Measurements from ENCODE around the gene AFDN.

GRCh38 chr6:167941822-167942221 lies 115.1 kb downstream of the AFDN start:
- TF ChIP-seq CTCF (IDR thresholded peaks at IDR 0.05) (no peak), POLR2A (IDR thresholded peaks at IDR 0.05) (no peak)
